WERI-Rb-1 (cell line): ENCODE data around the gene RTF1.

Experiments used
- DNase-seq: peaks from one replicate; pipeline ENCODE4 v3.0.0-alpha.2; 2020
- H3K27ac ChIP-seq: fragments of 250-450 bp; sonication (Bioruptor Pico); 2 replicates; pipeline ENCODE4 v1.5.1; 2020; ENCODE audit warnings: mild to moderate bottlenecking, moderate library complexity
- H3K27me3 ChIP-seq: fragments of 250-450 bp; sonication (Bioruptor Pico); 2 replicates; pipeline ENCODE4 v1.5.1; 2021; ENCODE audit warnings: mild to moderate bottlenecking, low read depth, moderate library complexity; ENCODE audit not compliant: insufficient read depth, severe bottlenecking
- H3K36me3 ChIP-seq: fragments of 250-450 bp; sonication (Bioruptor Pico); 2 replicates; pipeline ENCODE4 v1.5.1; 2020; ENCODE audit warnings: mild to moderate bottlenecking, moderate library complexity
- H3K4me3 ChIP-seq: 2 replicates; pipeline ENCODE4 v1.5.1; 2011; ENCODE audit warnings: low read depth, mild to moderate bottlenecking, control low read depth, low read length
- H3K9me3 ChIP-seq: fragments of 250-450 bp; sonication (Bioruptor Pico); 2 replicates; pipeline ENCODE4 v1.5.1; 2021; ENCODE audit warnings: mild to moderate bottlenecking, moderate library complexity; ENCODE audit not compliant: severe bottlenecking
- CTCF ChIP-seq: IDR thresholded peaks from 2 replicates; pipeline ENCODE4 v1.5.1; 2011; ENCODE audit warnings: low read depth, mild to moderate bottlenecking, control low read depth, inconsistent platforms, low read length

The RTF1 gene

DNA sequence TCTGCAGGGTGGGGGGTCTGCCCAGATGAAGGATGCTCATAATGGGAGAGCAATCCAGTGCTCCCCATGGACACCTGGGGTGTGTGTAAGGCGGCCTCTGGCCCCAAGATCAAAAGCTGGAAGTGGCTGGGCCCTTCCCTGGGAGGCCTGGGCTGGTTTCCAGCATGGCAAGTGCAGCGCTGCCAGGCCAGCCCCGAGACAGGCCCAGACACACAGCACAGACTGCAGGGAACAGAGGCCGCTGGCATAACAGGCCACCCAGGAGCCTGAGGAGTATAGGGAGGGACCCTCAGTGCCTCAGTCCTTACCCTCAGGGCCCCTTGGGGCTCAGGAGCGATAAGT is 86.7 kb downstream of the RTF1 start:
- Histone ChIP-seq H3K27me3 (no peaks in the 10 kb centered on the region), H3K27ac (no peak overlapping the region), H3K36me3 (no peaks in the 10 kb centered on the region), H3K4me3 (no peak overlapping the region), H3K9me3 (no peaks in the 10 kb centered on the region)
- no peak for DNase-seq
- TF ChIP-seq CTCF, result no peak

- Histone ChIP-seq H3K27me3 (no peaks in the 10 kb centered on the region), H3K9me3 (no peaks in the 10 kb centered on the region), H3K27ac (no peak overlapping the region), H3K36me3 (no peaks in the 10 kb centered on the region), H3K4me3 (no peak overlapping the region)
- no peak for TF ChIP-seq CTCF
- no peak for DNase-seq
These were observed 88.0 kb downstream of the RTF1 start for GRCh38 chr15:41504751-41505492.

GRCh38 chr15:41505776-41506175 is 88.9 kb downstream of the RTF1 start:
- TF ChIP-seq CTCF, result no peak
- no peak for DNase-seq

DNA sequence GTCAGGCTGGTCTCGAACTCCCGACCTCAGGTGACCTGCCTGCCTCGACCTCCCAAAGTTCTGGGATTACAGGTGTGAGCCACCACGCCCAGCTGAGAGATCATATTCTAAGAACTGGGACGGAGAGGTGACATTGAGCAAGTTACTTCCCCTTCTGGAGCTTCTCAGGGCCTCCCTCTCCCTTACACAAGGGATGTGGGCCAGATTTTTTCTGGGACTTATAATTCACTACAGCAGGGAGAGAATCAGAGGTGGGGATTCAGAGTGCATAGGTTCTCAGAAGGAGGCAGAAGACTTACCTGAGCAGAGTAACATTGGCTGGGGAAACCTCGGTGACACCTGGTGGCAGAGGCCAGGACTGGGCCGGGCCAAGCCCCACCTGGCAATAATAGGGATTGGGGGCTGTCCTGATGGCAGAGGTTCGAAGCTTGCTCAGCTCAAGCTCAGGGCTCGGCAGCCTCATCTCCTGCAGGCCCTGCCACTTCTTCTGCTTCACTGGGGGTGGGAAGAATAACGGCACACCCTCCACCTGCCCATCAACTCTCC is 90.0 kb downstream of the RTF1 start:
- TF ChIP-seq CTCF, result peak; percentile 53
- H3K27ac ChIP-seq, result no peak overlapping the region
- H3K4me3 ChIP-seq, result no peak overlapping the region
- DNase-seq, result peak; percentile 34
- H3K27me3 ChIP-seq, result no peaks in the 10 kb centered on the region
- H3K36me3 ChIP-seq, result no peaks in the 10 kb centered on the region
- no peaks in the 10 kb centered on the region for H3K9me3 ChIP-seq

More at GRCh38 chr15:41505776-41506175, 88.9 kb downstream of the RTF1 start:
- H3K27ac ChIP-seq, result no peak overlapping the region
- no peaks in the 10 kb centered on the region for H3K9me3 ChIP-seq
- no peak overlapping the region for H3K4me3 ChIP-seq
- H3K36me3 ChIP-seq, result no peaks in the 10 kb centered on the region
- H3K27me3 ChIP-seq, result no peaks in the 10 kb centered on the region

DNA sequence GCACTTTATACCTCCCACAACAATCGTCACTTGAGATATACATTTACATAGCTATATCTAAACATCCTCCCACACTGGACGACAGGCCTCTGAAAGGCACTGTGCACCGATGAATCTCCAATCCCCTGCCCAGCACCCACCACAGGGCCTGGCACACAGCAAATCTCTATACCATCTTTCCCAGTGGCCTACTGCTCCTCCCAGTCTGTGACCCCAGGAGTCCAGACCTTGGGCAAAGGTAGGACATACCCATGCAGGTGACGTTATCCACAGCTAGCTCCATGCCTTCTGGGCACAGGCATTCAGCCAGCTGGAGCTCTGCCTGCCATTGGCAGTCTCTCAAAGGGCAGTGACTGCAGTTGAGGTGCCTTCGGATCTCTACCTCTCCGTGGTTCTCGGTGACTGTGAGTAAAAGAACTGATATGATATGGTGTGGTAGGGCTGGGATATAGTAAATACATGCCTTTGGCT is 91.0 kb downstream of the RTF1 start:
- H3K27me3 ChIP-seq, result no peaks in the 10 kb centered on the region
- no peaks in the 10 kb centered on the region for H3K36me3 ChIP-seq
- no peak overlapping the region for H3K27ac ChIP-seq
- H3K9me3 ChIP-seq, result no peaks in the 10 kb centered on the region
- TF ChIP-seq CTCF, result no peak
- H3K4me3 ChIP-seq, result no peak overlapping the region
- no peak for DNase-seq
